B cell (primary cell): ENCODE data around the gene ANKRD29.

ENCODE experiments used
- CTCF ChIP-seq: fragments of 200-600 bp; IDR thresholded peaks from one replicate; pipeline ENCODE4 v1.8.0; 2022; ENCODE audit warnings: antibody characterized with exemption, mild to moderate bottlenecking
- EZH2 ChIP-seq: IDR thresholded peaks from 2 replicates; pipeline ENCODE4 v1.6.1; 2012; ENCODE audit warnings: borderline replicate concordance, low read depth, mild to moderate bottlenecking, moderate library complexity, low read length; ENCODE audit not compliant: insufficient read depth, poor library complexity, severe bottlenecking

- TF ChIP-seq CTCF (no peak), EZH2 (no peak)
Observed at GRCh38 chr18:23585897-23586248, 76.8 kb downstream of the ANKRD29 start.
